GM19328 (cell line): ENCODE measurements around the gene RPL6.
"Not testable (repeated sequence)": the region's sequence is repeated elsewhere in the genome, so short reads cannot be mapped to it uniquely, and the experiment has no call there.

Experiments used
- ATAC-seq: cut with Tn5 transposase; IDR thresholded peaks from one replicate; pipeline ENCODE4 v1.9.1; 2021; ENCODE audit warnings: mild to moderate bottlenecking, moderate library complexity; ENCODE audit not compliant: unreplicated experiment

Gene RPL6

GRCh38 chr12:112419297-112420133 is 10.1 kb upstream of the RPL6 start:
- ATAC-seq = no peak

DNA sequence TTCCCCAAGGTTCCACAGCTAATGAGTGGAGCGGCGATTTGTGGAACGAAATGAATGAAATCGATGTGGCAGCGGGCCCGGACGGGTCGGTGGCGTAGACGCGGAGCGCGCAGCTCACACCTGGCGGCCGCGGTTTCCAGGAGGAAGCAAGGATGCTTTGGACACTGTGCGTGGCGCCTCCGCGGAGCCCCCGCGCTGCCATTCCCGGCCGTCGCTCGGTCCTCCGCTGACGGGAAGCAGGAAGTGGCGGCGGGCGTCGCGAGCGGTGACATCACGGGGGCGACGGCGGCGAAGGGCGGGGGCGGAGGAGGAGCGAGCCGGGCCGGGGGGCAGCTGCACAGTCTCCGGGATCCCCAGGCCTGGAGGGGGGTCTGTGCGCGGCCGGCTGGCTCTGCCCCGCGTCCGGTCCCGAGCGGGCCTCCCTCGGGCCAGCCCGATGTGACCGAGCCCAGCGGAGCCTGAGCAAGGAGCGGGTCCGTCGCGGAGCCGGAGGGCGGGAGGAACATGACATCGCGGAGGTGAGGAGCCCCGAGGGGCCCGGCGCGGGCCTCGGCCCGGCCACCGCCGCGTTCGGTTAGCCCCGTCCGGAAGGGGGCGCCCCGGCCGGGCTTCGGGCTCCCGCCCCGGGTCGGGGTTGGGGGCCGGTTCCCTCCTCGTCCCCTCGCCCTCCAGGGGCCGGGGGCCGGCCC is 9.3 kb upstream of the RPL6 start, which contains the start of gene PTPN11:
Gene PTPN11, plus strand, starts transcription at position 340 of the 689 bp plus-strand sequence. Its CDS starts 165 bp downstream, at position 505.
- ATAC-seq = peak; percentile 80

DNA sequence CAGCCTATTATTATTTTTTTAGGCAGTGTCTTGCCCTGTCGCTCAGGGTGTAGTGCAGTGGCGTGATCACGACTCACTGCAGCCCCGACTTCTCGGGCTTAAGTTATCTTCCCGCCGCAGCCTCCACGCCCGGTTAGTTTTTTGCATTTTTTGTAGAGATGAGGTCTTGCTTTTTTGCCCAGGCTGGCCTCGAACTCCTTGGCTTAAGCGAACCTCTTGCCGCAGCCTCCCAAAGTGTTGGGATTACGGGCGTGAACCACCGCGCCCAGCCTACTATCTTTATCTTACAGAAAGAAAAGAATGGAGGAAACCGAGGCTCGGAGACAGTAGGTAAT is 8.8 kb upstream of the RPL6 start:
- ATAC-seq = no peak

DNA sequence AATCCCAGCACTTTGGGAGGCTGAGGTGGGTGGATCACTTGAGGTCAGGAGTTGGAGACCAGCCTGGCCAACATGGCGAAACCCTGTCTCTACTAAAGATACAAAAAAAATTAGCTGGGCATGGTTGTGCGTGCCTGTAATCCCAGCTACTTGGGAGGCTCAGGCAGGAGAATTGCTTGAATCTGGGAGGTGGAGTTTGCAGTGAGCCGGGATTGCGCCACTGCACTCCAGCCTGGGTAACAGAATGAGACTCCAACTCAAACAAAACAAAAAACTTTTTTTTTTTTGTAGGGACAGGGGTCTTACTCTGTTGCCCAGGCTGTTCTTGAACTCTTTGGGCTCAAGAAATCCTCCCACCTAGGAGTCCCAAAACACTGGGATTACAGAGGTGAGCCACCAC is 6.1 kb upstream of the RPL6 start:
- ATAC-seq = not testable (repeated sequence)

- ATAC-seq = no peak
These were observed 4.6 kb upstream of the RPL6 start for GRCh38 chr12:112413855-112414625.

- no peak for ATAC-seq
These were observed 470 bp upstream of the RPL6 start for GRCh38 chr12:112409906-112410244.

- no peak for ATAC-seq
These were observed 784 bp downstream of the RPL6 start for GRCh38 chr12:112408621-112409020.

DNA sequence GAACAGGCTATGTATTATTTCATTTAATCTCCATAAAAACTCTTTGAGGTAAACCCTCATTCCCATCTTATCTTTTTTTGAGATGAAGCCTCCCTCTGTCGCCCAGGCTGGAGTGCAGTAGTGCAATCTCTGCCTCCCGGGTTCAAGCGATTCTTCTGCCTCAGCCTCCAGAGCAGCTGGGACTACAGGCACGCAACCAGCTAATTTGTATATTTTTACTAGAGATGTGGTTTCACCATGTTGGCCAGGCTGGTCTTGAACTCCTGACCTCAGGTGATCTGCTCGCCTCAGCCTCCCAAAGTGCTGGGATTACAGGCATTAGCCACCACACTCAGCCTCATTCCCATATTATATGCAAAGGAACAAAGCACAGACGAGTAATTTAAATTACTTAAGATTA is 1.7 kb downstream of the RPL6 start:
- ATAC-seq = not testable (repeated sequence)

- no peak for ATAC-seq
These were observed 2.6 kb downstream of the RPL6 start for GRCh38 chr12:112406519-112407488.

DNA sequence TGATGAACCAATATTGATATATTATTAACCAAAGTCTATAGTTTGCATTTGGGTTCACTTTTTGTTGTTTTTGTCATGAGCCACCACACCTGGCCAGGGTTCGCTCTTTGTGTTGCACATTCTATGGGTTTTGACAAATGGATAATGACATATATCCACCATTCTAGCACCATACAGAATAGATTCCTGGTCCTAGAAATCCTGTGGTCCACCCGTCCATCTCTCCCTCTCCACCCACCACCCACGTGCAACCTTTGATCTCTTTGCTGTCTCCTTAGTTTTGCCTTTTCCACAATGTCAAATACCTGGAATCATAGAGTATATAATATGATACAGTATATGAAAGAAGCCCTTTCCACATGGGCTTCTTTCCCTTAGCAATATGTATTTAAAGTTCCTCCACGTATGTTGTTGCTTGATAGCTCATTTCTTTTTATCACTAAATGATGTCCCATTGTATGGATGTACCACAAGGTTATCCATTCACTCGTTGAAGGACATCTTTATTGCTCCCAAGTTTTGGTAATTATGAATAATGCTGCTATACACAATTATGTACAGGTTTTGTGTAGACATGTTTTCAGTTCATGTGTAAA is 7.4 kb downstream of the RPL6 start:
- no peak for ATAC-seq

DNA sequence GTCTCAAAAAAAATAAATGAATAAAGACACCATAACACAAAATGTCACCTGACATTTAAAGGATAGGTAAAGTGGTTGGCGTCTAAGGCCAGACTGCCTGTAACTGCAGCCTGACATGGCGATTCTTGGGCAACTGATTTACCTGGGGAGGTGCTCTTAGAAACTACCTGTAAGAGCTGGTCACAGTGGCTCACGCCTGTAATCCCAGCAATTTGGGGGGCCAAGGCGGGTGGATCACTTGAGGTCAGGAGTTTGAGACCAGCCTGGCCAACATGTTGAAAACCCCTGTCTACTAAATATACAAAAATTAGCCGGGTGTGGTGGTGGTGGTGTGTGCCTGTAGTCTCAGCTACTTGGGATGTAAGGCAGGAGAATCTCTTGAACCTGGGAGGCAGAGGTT is 8.4 kb downstream of the RPL6 start:
- no peak for ATAC-seq

- no peak for ATAC-seq
These were observed 16.1 kb downstream of the RPL6 start for GRCh38 chr12:112393328-112393727.

DNA sequence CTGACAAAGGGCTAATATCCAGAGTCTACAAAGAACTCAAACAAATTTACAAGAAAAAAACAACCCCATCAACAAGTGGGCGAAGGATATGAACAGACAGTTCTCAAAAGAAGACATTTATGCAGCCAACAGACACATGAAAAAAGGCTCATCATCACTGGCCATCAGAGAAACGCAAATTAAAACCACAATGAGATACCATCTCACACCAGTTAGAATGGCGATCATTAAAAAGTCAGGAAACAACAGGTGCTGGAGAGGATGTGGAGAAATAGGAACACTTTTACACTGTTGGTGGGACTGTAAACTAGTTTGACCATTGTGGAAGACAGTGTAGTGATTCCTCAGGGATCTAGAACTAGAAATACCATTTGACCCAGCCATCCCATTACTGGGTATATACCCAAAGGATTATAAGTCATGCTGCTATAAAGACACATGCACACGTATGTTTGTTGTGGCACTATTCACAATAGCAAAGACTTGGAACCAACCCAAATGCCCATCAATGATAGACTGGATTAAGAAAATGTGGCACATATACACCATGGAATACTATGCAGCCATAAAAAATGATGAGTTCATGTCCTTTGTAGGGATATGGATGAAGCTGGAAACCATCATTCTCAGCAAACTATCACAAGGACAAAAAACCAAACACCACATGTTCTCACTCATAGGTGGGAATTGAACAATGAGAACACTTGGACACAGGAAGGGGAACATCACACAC is 19.3 kb downstream of the RPL6 start:
- ATAC-seq = not testable (repeated sequence)

DNA sequence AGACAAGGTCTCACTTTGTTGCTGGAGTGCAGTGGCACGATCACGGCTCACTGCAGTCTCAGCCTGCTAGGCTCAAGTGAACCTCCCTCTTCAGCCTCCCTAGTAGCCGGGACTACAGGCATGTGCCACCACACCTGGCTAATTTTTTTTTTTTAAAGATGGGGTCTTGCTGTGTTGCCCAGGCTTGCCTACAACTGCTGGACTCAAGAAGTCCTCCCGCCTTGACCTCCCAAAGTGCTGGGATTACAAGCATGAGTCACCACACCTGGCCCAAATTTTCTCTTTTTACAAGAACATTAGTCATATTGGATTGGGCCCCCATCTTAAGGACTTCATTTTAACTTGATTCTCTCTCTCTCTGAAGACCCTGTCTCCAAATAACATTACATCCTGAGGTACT is 20.2 kb downstream of the RPL6 start:
- ATAC-seq = no peak

DNA sequence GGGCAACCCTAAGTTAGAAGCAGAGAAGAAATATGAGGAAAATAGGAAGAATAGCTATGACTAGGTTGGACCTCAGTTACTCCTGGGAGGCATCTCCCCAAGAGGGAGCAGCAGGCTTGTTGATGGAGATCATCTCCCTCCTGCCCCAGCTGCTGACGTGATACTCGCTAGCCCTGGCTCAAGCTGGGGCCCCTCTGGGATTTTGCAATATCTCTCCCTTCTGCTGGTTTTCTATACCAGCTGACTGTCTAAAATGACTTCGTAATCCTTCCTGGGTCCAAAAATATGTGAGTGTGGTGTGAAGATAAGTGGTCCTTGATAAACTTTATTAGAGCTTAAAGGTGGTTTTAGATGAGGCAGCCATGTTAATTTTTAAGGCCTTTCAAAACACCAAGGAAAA is 22.7 kb downstream of the RPL6 start:
- ATAC-seq = no peak

DNA sequence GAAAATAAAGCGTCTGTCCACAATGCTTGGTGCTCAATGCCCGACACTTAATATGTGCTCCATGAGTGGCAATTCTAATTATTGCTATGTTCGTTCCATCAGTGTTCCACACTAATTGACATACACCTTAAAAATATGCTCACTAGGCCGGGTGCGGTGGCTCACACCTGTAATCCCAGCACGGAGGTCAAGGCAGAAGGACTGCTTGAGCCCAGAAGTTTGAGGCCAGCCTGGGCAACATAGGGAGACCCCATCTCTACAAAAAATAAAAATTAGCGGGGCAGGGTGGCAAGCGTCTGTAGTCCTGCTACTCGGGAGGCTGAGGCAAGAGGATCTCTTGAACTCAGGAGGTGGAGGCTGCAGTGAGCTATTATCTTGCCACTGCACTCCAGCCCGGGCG is 26.5 kb downstream of the RPL6 start:
- no peak for ATAC-seq

- peak; percentile 82 for ATAC-seq
These were observed 27.3 kb downstream of the RPL6 start, which contains the start of gene HECTD4 for GRCh38 chr12:112381883-112382796. Gene HECTD4, minus strand, starts transcription at chr12:112382431. Its CDS starts 303 bp downstream, at chr12:112382128.

DNA sequence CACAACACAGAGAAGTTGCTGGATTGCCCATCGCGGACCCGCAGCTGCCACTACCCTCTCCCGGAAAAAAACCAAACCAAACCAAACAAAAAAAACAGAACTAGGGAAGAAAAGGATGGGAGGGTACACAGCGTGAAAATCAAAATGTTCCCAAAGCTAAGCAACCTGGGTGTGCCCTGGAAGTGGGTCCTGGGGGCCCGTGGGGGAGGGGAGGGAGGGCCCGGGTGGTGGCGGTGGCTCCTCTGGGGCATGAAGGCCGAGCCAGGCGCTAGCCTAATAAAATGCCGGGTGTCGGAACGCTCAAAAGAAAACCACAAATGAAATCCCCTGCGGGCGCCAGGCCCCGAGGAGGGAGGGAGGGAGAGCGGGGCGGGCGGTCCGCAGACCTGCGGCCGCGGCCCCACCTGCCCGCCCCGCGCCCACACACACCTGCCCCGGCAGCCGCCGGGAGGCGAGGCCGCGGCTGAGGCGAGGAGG is 28.0 kb downstream of the RPL6 start:
- peak; percentile 48 for ATAC-seq
